GM21390 (cell line): Measurements from ENCODE around the gene IGF2R.
"Not testable (repeated sequence)": the region's sequence is repeated elsewhere in the genome, so short reads cannot be mapped to it uniquely, and the experiment has no call there.

ENCODE experiments used
- ATAC-seq: cut with Tn5 transposase; IDR thresholded peaks from one replicate; pipeline ENCODE4 v1.9.1; 2021; ENCODE audit not compliant: unreplicated experiment

The IGF2R gene

DNA sequence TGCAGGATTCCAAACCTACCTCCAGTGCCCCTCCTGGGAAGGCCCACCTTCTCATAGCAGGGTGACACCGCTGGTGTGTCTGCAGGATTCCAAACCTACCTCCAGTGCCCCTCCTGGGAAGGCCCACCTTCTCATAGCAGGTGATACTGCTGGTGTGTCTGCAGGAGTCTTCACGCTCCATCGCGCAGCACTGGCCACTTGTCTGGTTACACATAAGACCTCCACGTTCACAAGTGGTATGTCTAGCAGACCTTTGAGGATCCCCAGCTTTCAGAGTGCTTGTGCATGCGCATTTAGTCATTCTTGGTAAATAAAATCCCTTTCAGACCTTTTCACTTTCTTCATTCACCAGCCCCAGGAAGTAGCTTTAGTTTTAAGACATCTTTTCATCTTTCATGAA lies 123.3 kb downstream of the IGF2R start:
- not testable (repeated sequence) for ATAC-seq

DNA sequence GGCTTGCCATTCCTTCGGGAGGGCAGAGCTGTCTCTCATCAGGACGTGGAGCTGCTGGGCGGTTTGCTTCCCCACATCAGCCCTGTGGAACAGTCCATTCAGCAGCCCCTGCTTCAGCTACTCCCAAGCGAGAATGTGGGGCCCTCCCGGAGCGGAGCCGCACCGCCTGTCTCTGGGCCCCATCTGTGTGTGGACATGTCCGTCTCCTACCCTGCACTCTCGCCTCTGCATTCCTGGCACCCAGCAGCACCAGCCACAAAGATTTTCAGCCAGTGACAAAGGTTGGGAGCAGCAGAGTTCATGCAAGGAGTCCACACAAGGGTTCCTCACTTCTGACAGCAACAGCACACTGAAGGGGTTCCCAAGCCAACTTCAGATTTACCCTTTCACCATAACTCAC lies 123.7 kb downstream of the IGF2R start:
- ATAC-seq, result no peak

DNA sequence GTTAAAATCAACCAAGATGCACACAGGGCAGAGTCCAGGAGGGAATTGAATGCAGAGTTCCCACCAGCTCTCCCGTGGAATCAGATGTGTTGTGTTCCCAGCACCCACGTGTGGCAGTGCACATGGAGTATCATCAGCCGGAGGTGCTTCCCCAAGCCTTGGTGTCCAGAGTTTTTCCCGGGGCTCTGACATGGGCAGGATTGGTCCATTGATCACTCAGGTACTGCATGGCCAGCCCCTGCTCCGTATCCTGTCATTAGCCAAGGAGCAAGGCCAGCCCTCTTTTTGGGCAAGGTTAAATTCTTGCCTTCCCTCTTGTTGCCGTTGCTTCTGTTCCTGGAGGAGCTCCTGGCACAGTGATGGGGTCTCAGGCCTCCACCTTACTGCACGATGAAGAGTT lies 124.2 kb downstream of the IGF2R start:
- ATAC-seq, result no peak

DNA sequence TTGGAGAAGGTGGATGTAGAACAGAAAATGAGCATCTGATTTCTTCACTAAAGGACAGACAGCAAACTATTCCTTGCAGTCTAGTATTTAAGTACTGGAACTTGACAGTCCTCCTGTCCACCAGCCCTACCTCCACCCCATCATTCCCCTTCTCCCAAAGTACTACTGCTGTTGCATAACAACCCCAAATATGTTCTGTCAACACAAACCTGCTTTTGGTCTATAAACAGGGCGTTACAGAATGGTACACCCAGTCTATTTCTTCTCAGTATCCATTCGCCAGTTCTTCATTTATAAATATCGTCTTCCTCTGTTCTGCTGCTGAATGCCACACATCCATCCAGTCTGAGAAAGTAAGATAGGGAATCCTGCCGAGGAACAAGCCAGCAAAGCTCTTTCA lies 125.1 kb downstream of the IGF2R start:
- ATAC-seq, result no peak

DNA sequence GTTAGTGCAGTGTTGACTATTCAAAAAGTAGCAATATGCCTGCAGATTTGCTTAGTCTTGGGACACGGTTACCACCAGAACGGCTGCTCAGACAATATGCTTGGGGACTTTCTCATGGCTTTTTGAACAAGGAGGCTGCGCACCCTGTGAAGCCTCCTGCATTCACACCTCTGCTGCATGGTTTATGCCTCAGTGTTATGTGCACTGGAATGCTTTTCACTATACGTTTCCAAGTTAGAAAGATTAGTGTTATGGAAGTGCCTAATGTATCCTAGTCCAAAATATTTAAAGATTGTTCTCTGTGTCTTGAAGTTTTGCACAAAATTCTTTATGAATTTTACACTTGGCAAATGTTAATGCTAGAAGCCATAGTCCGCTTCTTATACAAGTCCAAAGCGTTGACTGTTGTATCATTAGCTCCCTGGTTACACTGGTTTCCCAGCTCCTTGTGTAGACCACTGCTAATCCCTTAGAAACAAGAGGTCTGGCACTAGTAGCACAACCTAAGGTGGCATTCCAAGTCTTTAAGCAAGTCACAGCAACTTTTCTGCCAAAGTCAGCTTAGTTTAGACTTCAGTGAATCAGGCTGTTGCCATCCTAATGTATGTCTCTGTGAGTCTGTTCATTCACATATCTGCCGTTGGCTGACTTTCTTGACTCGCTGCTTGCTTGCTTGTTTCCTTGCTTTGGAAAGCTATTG lies 126.4 kb downstream of the IGF2R start:
- ATAC-seq, result no peak

DNA sequence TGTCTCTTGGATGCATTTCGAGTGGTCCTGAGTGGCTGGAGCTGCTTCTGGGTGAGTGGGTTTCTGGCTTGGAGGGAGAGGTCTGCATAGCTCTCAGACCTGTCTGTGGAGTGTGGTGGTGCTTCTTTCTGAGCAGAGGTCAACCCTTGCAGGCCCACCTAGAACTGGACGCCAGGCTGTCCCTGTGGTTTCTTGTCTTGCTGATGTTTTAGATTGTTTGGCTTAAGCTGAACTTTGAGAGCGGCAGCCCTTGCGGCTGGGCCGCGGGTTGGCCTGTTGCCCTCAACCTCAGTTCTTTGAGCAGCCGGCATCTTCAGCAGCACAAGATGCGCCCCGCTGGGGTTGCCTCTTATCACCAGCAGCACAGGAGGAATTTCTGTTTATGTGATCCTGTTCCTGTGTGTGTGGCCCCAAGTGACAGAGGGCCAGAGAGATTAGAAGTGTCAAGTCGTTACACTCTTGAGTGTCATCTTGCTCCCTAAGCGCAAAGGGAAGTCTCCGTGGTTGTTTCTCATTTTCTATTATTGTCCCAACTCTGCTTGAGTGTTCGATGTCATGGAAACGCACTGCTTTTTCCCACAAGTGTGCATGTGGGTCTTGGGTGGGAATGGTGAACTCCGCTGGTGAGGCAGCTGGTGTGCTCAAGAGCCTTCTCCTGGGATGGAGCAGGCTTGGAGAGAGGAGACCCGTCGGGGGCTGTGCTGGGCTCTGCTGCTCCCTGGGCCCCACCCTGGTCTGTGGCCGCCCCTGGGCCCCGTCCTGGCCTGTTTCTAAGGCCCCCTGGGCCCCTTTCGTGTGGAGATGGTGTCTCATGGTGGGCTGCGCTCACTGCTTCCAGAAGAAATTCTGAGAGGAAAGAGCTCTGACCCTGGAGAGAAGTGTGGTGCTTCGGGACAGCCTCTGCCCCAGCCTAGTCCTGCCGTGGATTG lies 132.7 kb downstream of the IGF2R start:
- no peak for ATAC-seq

DNA sequence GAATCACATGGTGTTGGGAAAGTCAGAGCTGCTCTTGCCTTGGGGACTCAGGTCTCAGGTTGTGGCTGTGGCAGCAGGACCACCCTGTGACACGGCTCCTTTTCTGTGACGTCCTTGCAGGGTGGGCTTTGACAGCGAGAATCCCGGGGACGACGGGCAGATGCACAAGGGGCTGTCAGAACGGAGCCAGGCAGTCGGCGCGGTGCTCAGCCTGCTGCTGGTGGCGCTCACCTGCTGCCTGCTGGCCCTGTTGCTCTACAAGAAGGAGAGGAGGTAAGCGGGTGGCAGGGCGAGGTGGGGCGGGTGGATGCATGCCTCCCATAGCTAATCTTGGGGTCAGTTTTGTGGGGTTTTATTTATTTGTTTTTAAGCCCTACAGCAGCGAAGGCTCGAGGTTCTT lies 133.5 kb downstream of the IGF2R start:
- ATAC-seq, result no peak

DNA sequence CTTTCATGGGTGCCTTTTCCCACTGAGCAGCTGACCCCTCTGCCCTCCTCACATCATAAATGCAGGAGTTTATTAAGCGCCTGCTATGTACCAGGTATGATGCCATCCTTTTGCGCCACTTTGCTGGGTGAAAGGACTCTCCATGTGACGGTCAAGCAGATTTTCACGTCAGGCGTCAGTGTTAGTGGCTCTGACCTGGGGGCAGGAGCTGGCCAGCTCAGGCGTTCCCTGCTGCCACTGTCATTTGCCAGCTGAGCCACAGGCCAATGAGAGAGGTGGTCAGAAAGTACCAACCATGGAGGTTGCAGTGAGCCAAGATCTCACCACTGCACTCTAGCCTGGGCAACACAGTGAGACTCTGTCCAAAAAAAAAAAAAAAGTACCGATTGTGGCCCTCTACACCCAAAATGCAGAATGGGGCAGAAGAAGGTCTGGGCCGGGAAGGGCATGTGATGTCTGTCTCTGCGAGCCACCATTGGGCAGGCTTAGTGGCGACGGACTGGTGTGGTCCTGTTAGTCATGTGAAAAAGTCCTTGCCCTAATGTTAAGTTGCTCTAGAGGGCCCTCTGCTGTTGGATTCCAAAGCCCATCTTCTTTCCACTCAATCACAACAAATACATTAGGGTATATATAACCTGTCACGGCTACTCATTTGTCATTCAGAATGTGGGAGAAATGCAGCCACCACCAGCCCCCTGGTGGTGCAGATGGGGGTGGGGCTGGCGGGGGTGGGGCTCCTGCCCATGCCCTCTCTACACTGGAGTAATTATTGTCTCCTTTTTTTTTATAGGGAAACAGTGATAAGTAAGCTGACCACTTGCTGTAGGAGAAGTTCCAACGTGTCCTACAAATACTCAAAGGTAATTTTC lies 134.3 kb downstream of the IGF2R start:
- no peak for ATAC-seq

DNA sequence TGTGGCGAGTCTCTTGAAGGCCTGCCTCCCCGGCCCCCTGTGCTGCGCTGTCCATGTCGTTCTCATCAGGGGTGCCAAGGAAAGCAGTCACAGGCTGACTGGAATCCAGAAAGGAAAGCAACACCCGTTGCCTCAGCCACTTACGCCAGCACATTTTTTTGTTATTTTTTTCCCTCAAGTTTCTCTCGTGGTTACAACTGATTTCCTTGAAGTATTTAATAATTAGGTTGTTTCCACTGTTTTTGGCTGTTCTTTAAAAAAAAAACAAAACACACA lies 134.9 kb downstream of the IGF2R start:
- no peak for ATAC-seq

DNA sequence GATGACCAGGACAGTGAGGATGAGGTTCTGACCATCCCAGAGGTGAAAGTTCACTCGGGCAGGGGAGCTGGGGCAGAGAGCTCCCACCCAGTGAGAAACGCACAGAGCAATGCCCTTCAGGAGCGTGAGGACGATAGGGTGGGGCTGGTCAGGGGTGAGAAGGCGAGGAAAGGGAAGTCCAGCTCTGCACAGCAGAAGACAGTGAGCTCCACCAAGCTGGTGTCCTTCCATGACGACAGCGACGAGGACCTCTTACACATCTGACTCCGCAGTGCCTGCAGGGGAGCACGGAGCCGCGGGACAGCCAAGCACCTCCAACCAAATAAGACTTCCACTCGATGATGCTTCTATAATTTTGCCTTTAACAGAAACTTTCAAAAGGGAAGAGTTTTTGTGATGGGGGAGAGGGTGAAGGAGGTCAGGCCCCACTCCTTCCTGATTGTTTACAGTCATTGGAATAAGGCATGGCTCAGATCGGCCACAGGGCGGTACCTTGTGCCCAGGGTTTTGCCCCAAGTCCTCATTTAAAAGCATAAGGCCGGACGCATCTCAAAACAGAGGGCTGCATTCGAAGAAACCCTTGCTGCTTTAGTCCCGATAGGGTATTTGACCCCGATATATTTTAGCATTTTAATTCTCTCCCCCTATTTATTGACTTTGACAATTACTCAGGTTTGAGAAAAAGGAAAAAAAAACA lies 136.1 kb downstream of the IGF2R start:
- ATAC-seq, result no peak

DNA sequence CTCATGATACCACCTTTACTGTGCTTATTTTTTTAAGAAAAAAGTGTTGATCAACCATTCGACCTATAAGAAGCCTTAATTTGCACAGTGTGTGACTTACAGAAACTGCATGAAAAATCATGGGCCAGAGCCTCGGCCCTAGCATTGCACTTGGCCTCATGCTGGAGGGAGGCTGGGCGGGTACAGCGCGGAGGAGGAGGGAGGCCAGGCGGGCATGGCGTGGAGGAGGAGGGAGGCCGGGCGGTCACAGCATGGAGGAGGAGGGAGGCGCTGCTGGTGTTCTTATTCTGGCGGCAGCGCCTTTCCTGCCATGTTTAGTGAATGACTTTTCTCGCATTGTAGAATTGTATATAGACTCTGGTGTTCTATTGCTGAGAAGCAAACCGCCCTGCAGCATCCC lies 137.1 kb downstream of the IGF2R start:
- ATAC-seq, result no peak

DNA sequence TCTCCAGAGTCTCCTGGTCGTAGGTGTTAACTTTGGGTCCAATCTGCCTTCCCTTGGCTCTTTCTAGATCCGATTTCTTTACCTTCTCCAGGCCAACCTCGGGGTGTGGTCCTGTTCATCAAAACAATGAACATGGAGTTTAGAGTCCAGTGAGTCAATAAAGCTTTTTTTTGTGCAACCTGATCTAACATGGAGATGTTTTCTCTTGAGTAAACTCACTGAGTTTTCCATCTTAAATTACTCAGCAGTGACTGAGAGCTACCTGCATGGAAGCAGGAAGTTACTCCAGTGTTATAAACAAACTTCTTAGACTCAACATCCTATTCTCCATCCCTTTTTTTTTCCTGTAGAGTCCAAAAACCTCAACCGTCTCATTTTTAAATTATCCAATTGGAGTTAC lies 137.8 kb downstream of the IGF2R start:
- no peak for ATAC-seq

DNA sequence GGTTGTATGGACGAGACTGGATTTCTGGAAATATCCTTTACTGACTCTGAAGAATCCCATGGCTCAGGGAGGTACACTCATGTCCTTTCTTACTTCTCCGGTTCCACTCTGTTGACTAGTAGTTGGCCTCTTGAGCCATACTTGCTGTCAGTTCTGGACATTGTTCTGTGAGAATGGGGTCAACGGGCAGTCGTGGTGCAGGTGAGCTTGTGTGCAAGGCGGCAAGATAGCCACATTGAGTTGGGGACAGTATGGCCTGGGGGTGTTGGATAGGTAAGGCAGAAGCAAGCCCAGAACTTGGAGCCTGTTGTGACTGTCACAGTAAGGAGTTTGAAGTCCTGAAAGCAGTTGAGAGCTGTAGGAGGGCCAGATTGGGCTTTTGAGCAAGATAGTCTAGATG lies 139.2 kb downstream of the IGF2R start:
- no peak for ATAC-seq

DNA sequence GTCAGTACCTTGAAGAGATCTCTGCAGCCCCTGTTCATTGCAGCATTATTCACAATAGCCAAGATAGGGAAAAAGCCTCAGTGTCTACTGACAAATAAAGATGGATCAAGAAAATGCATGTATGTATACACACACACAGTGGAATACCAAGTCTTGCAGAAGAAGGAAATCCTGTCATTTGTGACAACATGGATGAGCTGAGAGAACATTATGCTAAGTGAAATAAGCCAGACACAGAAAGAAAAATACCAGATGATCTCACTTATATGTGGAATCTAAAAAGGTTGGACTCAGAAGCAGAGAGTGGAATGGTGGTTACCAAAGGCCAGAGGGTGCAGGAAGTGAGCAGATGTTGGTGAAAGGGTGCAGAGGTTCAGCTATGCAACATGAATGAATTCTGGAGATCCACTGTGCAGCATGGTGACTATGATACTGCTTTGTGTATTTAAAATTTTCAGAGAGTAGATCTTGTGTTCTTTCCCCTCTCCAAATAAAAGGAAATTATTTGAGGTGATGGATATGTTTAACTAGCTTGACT lies 141.8 kb downstream of the IGF2R start:
- ATAC-seq, result no peak

DNA sequence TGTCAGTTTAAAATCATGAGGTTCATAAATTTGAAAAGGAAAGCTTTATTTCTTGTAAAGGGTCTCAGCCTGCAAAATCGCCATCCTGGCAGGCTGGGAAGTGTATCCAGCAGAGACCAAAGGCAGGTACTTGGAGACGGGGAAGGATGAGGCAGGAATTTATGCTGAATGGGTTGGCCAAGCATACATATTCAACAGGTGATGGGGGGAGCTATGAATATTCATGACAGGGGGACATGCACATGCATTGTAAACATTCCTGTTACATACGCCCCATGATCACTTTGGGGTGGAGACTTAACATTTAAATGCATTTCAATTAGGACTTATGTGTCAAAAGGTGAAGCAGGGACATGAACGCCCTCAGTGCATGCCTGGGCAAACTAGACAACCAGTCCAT lies 142.9 kb downstream of the IGF2R start:
- no peak for ATAC-seq

DNA sequence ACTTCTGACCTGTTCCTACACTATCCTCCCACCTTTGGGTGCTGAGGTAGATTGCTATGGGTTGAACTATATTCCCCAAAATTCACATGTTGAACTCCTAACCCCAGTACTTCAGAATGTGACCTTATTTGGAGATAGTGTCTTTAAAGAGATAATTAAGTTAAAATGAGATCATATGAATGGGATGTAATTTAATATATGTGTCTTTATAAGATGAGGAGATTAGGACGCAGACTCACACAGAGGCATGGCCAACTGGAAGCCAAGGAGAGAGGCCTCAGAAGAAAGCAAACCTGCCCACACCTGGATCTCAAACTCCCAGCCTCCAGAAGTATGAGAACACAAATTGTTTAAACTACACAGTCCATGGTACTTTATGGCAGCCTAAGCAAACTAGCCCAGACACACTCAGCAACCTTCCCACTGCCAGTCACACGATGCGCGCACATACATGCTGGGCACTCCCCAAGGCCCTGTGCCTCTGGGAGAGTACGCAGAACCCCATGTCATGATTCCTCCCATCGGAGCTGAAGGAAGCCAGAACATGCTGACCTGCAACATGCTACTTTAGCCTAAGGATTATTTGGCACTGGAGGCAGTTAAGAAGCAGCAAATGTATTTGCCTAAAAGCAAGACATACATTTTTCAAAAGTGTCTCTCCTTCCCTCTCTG lies 143.9 kb downstream of the IGF2R start:
- no peak for ATAC-seq

DNA sequence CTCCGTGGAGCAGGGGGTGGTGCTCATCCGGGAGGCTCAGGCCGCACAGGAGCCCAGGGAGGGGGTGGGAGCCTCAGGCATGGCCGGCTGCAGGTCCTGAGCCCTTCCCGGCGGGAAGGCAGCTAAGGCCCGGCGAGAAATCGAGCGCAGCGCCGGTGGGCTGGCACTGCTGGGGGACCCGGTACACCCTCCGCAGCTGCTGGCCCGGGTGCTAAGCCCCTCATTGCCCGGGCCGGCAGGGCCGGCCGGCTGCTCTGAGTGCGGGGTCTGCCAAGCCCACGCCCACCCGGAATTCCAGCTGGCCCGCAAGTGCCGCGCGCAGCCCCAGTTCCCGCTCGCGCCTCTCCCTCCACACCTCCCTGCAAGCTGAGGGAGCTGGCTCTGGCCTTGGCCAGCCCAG lies 145.7 kb downstream of the IGF2R start:
- not testable (repeated sequence) for ATAC-seq

DNA sequence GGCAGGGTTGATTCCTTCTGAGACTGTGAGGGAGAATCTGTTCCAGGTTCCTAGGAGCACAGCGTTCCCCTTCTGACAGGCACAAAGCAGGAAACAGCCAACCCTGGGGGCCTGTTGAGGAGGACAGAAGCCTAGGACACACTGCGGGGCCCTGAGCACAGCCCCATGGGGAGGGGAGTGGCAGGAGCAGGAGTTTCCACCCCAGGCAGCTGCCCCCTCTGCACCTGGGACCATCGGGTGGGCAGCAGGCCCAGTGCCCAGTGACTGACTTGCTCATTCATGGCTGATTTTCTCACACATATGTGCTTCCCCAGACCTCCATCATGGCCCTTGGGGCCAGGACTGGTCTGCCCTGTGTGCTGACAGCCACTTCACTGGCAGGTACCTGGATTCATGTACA lies 146.5 kb downstream of the IGF2R start:
- ATAC-seq, result no peak

DNA sequence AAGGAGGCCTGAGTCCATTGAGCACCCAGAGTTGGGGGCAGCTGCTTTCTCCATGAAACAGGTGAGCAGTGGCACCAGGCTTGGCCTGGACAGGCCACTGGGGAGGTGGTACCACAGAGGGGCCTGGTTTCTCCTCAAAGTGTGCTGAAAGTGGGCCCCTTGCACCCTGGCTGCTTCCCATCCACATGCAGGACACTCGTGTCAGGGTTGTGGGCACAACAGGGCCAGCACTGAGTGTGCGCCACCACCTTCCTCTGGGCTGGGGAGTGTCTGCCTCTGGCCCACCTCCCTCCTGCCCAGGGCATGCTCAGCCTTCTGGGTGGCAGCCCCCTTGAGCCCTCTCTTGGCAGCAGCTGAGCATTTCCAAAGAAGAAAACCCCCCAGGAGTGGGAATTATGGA lies 147.5 kb downstream of the IGF2R start:
- ATAC-seq, result no peak

DNA sequence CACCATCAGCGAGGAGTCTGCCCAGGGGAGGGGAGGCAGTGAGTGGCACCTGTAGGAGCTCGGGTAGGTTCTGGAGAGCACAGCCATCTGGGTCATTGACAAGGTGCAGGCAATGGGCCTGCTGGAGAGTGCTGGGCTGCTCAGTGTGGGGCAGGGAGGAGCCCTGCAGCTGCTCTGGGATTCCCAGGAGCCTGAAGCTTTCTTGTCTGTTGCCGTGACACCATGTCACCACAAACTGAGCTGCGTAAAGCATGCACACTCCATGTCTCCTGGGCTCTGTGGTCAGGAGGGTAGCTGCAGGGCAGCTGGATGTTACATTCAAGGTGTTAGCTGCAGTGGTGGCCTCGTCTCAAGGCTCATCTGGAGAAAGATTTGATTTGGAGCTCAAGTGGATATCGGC lies 148.3 kb downstream of the IGF2R start:
- no peak for ATAC-seq
